ENCODE data around the gene MAMLD1. TPM values are rescaled to one million over a fixed set of nuclear protein-coding genes. Genes with fewer than 3 reads are reported as not detected.

MAMLD1 gene
- total and polyA plus RNA-seq, 2 donors (not counting 3 experiments of a cell fraction or from before 2014, with no cell fraction given) = 2.5 to 5.6 TPM

- Histone ChIP-seq H3K4me3 (replicated peaks in 1 of 3; ENCODE audit: insufficient read depth in 1 of 3, low read depth in 1 of 3, low read length in 3 of 3) (no peak overlapping the region), H3K4me2 (ENCODE audit: insufficient read depth, low read length) (no peak overlapping the region), H3K4me1 (ENCODE audit: control insufficient read depth, extremely low read depth, insufficient read depth, low read length) (no peaks in the 10 kb centered on the region), H3K36me3 (ENCODE audit: control insufficient read depth in 2 of 2, extremely low read depth in 1 of 2, insufficient read depth in 2 of 2, low read length in 2 of 2) (no peaks in the 10 kb centered on the region), H3K27ac (ENCODE audit: insufficient read depth, low read depth, low read length) (no peak overlapping the region), H3K9me1 (replicated peaks; ENCODE audit: control insufficient read depth, extremely low read depth, insufficient read depth, low read length) (no peaks in the 10 kb centered on the region), H3K27me3 (ENCODE audit: control insufficient read depth in 2 of 2, insufficient read depth in 2 of 2, low read length in 2 of 2) (peaks cover 15 to 16% of the 10 kb centered on the region in 2 experiments), H3K9me3 (replicated peaks; ENCODE audit: control insufficient read depth, insufficient read depth, low read length) (no peaks in the 10 kb centered on the region), H4K20me1 (replicated peaks; ENCODE audit: control insufficient read depth, extremely low read depth, insufficient read depth, low read length) (no peaks in the 10 kb centered on the region), H3K79me2 (ENCODE audit: control insufficient read depth, insufficient read depth, low read length) (no peaks in the 10 kb centered on the region), H2AFZ (ENCODE audit: low read depth, low read length) (no peak overlapping the region), H3K9ac (replicated peaks; ENCODE audit: extremely low read depth, insufficient read depth, low read length) (no peak overlapping the region)
- BruUV-seq (replicated peaks) = no TSS peak
- ChIA-PET CTCF (interaction anchor here (1.2 kb wide), 1 partner anchor 396 kb away, joined by 3 read pairs; no protein-coding TSS in a partner anchor), POLR2A (no interaction called here)
- intact Hi-C loops (cut with micrococcal nuclease) = no loop called here
- no peak for FAIRE-seq
- TF ChIP-seq MYC (IDR thresholded peaks at IDR 0.05; ENCODE audit: low read depth, low read length) (no peak), GATA2 (IDR thresholded peaks at IDR 0.05; ENCODE audit: insufficient read depth, insufficient read length, low read depth, low read length) (no peak), CTCF (IDR thresholded peaks at IDR 0.05; ENCODE audit: extremely low read depth in 1 of 2, insufficient read depth in 1 of 2, low read depth in 1 of 2, low read length in 2 of 2) (no peak), EZH2 (IDR thresholded peaks at IDR 0.05; ENCODE audit: borderline replicate concordance, low read depth, low read length, severe bottlenecking) (no peak), MAX (IDR thresholded peaks at IDR 0.05; ENCODE audit: insufficient read depth, insufficient read length) (no peak), POLR2AphosphoS5 (IDR thresholded peaks at IDR 0.05; ENCODE audit: insufficient read depth, low read depth, low read length) (no peak), POLR2A (IDR thresholded peaks at IDR 0.05; ENCODE audit: low read depth, low read length) (no peak), JUN (IDR thresholded peaks at IDR 0.05; ENCODE audit: borderline replicate concordance, insufficient read depth, insufficient read length, low read depth) (no peak), FOS (IDR thresholded peaks at IDR 0.05; ENCODE audit: borderline replicate concordance, insufficient read depth, low read length) (no peak)
- dilution Hi-C loops (cut with MboI; ENCODE audit: extremely low pct_ligation_motif_present, low sequenced_read_pairs) = no loop called here
- no peak for DNase-seq (ENCODE audit: low read depth, low spot score)
Observed at GRCh38 chrX:150358651-150359050, 4.5 kb upstream of the MAMLD1 start.

Data from endothelial cell of umbilical vein (primary cell).